ENCODE results near the gene KIF13A.
"Not testable (repeated sequence)": the region's sequence is repeated elsewhere in the genome, so short reads cannot be mapped to it uniquely, and the experiment has no call there.

Gene KIF13A

DNA sequence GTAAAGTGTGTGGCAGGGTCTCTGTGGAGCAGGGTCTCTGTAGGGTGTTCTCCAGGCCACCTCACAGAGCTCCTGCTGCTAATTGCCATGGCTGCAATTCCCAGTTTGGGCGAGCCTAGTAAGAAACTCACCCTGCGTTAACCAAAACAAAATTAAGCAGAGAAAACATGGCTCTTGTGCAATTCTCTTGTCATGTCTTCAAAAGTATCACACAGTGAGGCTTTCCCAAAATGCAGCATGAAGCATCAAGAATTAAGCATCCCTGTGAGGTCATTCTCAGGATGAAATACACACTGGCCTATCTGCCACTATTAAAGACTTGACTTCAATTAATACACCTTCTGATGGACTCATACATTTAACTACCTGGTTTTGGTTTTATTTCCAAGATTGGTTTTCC is 72.8 kb downstream of the KIF13A start:
- Histone ChIP-seq H4K8ac (ENCODE audit: low read depth, low read length) (no peak overlapping the region), H3K79me2 (ENCODE audit: control insufficient read depth, insufficient read depth, low read length) (no peaks in the 10 kb centered on the region), H3K9ac (ENCODE audit: low read length) (no peak overlapping the region), H3K23ac (ENCODE audit: low read length) (no peak overlapping the region), H2BK120ac (ENCODE audit: low read depth, low read length) (no peak overlapping the region), H3K27ac (ENCODE audit: low read depth, low read length) (no peak overlapping the region), H2BK15ac (replicated peaks; ENCODE audit: low read depth) (no peak overlapping the region), H3K79me1 (ENCODE audit: low read length) (peaks cover 3% of the 10 kb centered on the region), H3K18ac (ENCODE audit: low read length) (no peak overlapping the region), H3K4me2 (ENCODE audit: low read length) (no peak overlapping the region), H3K4me1 (ENCODE audit: control insufficient read depth, low read depth, low read length) (peaks cover 2% of the 10 kb centered on the region), H3K27me3 (ENCODE audit: insufficient read depth, low read length, poor library complexity) (no peaks in the 10 kb centered on the region), H4K5ac (ENCODE audit: low read length) (no peak overlapping the region), H3K36me3 (ENCODE audit: control insufficient read depth, insufficient read depth, low read length) (no peaks in the 10 kb centered on the region), H2BK5ac (ENCODE audit: low read length) (no peak overlapping the region), H3K4me3 (ENCODE audit: low read length) (no peak overlapping the region), H3K56ac (ENCODE audit: low read length) (no peak overlapping the region), H2AK5ac (ENCODE audit: low read length) (no peak overlapping the region), H3K4ac (ENCODE audit: low read depth, low read length) (no peak overlapping the region)
- DNase-seq, result no peak
- WGBS (ENCODE audit: extremely low coverage, insufficient coverage, low lambda C conversion rate), result no CpG with 5 or more reads among the region's 2 CpGs

DNA sequence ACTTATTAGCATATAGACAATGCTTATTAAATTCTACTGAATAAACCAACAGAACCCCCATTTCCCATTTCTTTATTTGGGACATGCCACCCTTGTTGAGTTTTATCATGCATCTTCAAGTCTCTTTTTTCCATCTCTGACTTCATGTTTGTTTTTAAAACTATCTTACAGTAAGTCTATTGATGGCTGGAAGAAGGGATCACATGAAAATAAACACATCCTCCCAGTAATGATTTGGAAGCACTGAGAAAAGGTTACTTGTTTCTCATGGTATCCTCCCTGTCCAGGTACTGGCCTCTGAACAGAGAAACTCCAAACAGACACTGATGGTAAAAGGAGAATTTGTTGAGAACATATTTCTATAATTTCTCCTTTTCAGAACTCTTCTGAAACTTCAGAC is 74.9 kb downstream of the KIF13A start:
- no peak overlapping the region for H2BK15ac ChIP-seq (replicated peaks; ENCODE audit: low read depth)
- DNase-seq, result no peak
- no peak overlapping the region for H3K9ac ChIP-seq (ENCODE audit: low read length)
- H3K36me3 ChIP-seq (ENCODE audit: control insufficient read depth, insufficient read depth, low read length), result no peaks in the 10 kb centered on the region
- no peak overlapping the region for H3K23ac ChIP-seq (ENCODE audit: low read length)
- H3K4me2 ChIP-seq (ENCODE audit: low read length), result no peak overlapping the region
- H3K4me1 ChIP-seq (ENCODE audit: control insufficient read depth, low read depth, low read length), result peaks cover 4% of the 10 kb centered on the region
- no peaks in the 10 kb centered on the region for H3K79me2 ChIP-seq (ENCODE audit: control insufficient read depth, insufficient read depth, low read length)
- no peak overlapping the region for H2BK120ac ChIP-seq (ENCODE audit: low read depth, low read length)
- H4K5ac ChIP-seq (ENCODE audit: low read length), result no peak overlapping the region
- no peak overlapping the region for H4K8ac ChIP-seq (ENCODE audit: low read depth, low read length)
- H3K27me3 ChIP-seq (ENCODE audit: insufficient read depth, low read length, poor library complexity), result no peaks in the 10 kb centered on the region
- H2AK5ac ChIP-seq (ENCODE audit: low read length), result no peak overlapping the region
- no peak overlapping the region for H3K4ac ChIP-seq (ENCODE audit: low read depth, low read length)
- H3K18ac ChIP-seq (ENCODE audit: low read length), result no peak overlapping the region
- H3K79me1 ChIP-seq (ENCODE audit: low read length), result peaks cover 3% of the 10 kb centered on the region
- H3K27ac ChIP-seq (ENCODE audit: low read depth, low read length), result no peak overlapping the region
- H3K4me3 ChIP-seq (ENCODE audit: low read length), result no peak overlapping the region
- H3K56ac ChIP-seq (ENCODE audit: low read length), result no peak overlapping the region
- H2BK5ac ChIP-seq (ENCODE audit: low read length), result no peak overlapping the region

DNA sequence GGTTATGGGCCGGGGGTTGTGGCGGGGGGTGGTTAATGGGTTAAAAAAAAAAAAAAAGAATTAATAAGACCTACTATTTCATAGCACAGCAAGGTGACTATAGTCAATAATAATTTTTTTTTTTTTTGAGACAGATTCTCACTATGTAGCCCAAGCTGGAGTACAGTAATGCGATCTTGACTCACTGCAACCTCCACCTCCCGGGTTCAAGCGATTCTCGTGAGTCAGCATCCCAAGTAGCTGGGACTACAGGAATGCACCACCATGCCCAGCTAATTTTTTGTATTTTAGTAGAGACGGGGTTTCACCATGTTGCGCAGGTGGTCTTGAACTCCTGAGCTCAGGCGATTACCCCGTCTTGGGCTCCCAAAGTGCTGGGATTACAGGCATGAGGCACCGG is 75.8 kb downstream of the KIF13A start:
- H2AK5ac ChIP-seq (ENCODE audit: low read length); H3K23ac ChIP-seq (ENCODE audit: low read length); H3K18ac ChIP-seq (ENCODE audit: low read length); DNase-seq; H3K4me2 ChIP-seq (ENCODE audit: low read length); H3K79me1 ChIP-seq (ENCODE audit: low read length); H3K9ac ChIP-seq (ENCODE audit: low read length); H3K79me2 ChIP-seq (ENCODE audit: control insufficient read depth, insufficient read depth, low read length); H3K36me3 ChIP-seq (ENCODE audit: control insufficient read depth, insufficient read depth, low read length); H3K4ac ChIP-seq (ENCODE audit: low read depth, low read length); H3K4me1 ChIP-seq (ENCODE audit: control insufficient read depth, low read depth, low read length); H2BK120ac ChIP-seq (ENCODE audit: low read depth, low read length); H2BK15ac ChIP-seq (replicated peaks; ENCODE audit: low read depth); H4K5ac ChIP-seq (ENCODE audit: low read length); H4K8ac ChIP-seq (ENCODE audit: low read depth, low read length); H3K56ac ChIP-seq (ENCODE audit: low read length); H3K27me3 ChIP-seq (ENCODE audit: insufficient read depth, low read length, poor library complexity); H3K27ac ChIP-seq (ENCODE audit: low read depth, low read length); H3K4me3 ChIP-seq (ENCODE audit: low read length); H2BK5ac ChIP-seq (ENCODE audit: low read length): not testable (repeated sequence)
- WGBS (ENCODE audit: extremely low coverage, insufficient coverage, low lambda C conversion rate), result no CpG with 5 or more reads among the region's 11 CpGs

DNA sequence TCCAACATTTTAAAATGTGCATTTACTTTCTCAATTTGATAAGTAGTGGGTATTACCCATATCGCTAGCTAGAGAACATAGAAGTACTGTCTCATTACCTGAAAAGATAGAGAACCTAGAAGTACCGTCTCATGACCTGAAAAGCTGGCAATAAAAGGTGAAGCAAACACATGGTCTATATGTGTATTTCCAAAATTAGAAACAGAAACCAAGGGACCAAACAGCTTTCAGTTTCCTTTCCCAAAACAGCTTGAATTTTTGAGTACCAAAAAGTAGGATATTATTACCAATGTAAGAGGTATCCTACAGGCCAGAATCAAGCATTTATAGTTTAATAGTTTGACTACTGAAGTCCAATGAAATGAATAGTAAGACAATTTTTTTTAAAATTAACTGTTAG is 77.2 kb downstream of the KIF13A start:
- Histone ChIP-seq H3K18ac (ENCODE audit: low read length) (no peak overlapping the region), H2BK5ac (ENCODE audit: low read length) (no peak overlapping the region), H3K79me2 (ENCODE audit: control insufficient read depth, insufficient read depth, low read length) (no peaks in the 10 kb centered on the region), H3K56ac (ENCODE audit: low read length) (no peak overlapping the region), H3K36me3 (ENCODE audit: control insufficient read depth, insufficient read depth, low read length) (no peaks in the 10 kb centered on the region), H3K27me3 (ENCODE audit: insufficient read depth, low read length, poor library complexity) (no peaks in the 10 kb centered on the region), H3K4ac (ENCODE audit: low read depth, low read length) (no peak overlapping the region), H3K23ac (ENCODE audit: low read length) (no peak overlapping the region), H2BK15ac (replicated peaks; ENCODE audit: low read depth) (no peak overlapping the region), H3K9ac (ENCODE audit: low read length) (no peak overlapping the region), H3K27ac (ENCODE audit: low read depth, low read length) (no peak overlapping the region), H2AK5ac (ENCODE audit: low read length) (no peak overlapping the region), H3K4me1 (ENCODE audit: control insufficient read depth, low read depth, low read length) (peaks cover 5% of the 10 kb centered on the region), H3K79me1 (ENCODE audit: low read length) (peaks cover 3% of the 10 kb centered on the region), H4K8ac (ENCODE audit: low read depth, low read length) (no peak overlapping the region), H2BK120ac (ENCODE audit: low read depth, low read length) (no peak overlapping the region), H3K4me2 (ENCODE audit: low read length) (no peak overlapping the region), H4K5ac (ENCODE audit: low read length) (no peak overlapping the region), H3K4me3 (ENCODE audit: low read length) (no peak overlapping the region)
- no peak for DNase-seq
- no CpG with 5 or more reads among the region's 2 CpGs for WGBS (ENCODE audit: extremely low coverage, insufficient coverage, low lambda C conversion rate)

DNA sequence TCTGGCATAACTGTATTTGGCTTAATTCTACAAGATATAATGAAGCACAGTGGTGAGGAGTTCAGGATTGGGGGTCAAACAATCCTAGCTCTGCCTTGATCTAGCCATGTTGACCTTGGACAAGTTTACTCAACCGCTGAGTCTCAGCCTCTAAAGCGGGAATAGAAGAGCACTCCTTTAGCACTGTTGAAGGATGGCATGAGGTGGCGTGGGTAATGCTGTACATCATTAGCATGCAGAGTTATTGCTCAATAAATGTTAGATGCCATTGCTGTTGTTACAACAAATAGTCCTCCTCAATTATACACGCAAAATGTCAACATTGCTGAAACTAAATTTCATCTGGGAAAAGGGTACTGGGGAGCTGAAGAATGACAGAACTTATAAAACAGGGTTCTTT is 78.6 kb downstream of the KIF13A start:
- no CpG with 5 or more reads among the region's 4 CpGs for WGBS (ENCODE audit: extremely low coverage, insufficient coverage, low lambda C conversion rate)
- no peak overlapping the region for H3K27ac ChIP-seq (ENCODE audit: low read depth, low read length)
- peaks cover 5% of the 10 kb centered on the region for H3K4me1 ChIP-seq (ENCODE audit: control insufficient read depth, low read depth, low read length)
- H2BK15ac ChIP-seq (replicated peaks; ENCODE audit: low read depth), result no peak overlapping the region
- H3K36me3 ChIP-seq (ENCODE audit: control insufficient read depth, insufficient read depth, low read length), result no peaks in the 10 kb centered on the region
- H2BK5ac ChIP-seq (ENCODE audit: low read length), result no peak overlapping the region
- no peak for DNase-seq
- no peaks in the 10 kb centered on the region for H3K79me2 ChIP-seq (ENCODE audit: control insufficient read depth, insufficient read depth, low read length)
- H3K56ac ChIP-seq (ENCODE audit: low read length), result no peak overlapping the region
- no peak overlapping the region for H3K4me3 ChIP-seq (ENCODE audit: low read length)
- no peak overlapping the region for H2AK5ac ChIP-seq (ENCODE audit: low read length)
- H4K8ac ChIP-seq (ENCODE audit: low read depth, low read length), result no peak overlapping the region
- no peak overlapping the region for H3K18ac ChIP-seq (ENCODE audit: low read length)
- H2BK120ac ChIP-seq (ENCODE audit: low read depth, low read length), result no peak overlapping the region
- no peaks in the 10 kb centered on the region for H3K27me3 ChIP-seq (ENCODE audit: insufficient read depth, low read length, poor library complexity)
- no peak overlapping the region for H3K23ac ChIP-seq (ENCODE audit: low read length)
- peaks cover 3% of the 10 kb centered on the region for H3K79me1 ChIP-seq (ENCODE audit: low read length)
- H3K4me2 ChIP-seq (ENCODE audit: low read length), result no peak overlapping the region
- no peak overlapping the region for H4K5ac ChIP-seq (ENCODE audit: low read length)
- H3K4ac ChIP-seq (ENCODE audit: low read depth, low read length), result no peak overlapping the region
- no peak overlapping the region for H3K9ac ChIP-seq (ENCODE audit: low read length)

DNA sequence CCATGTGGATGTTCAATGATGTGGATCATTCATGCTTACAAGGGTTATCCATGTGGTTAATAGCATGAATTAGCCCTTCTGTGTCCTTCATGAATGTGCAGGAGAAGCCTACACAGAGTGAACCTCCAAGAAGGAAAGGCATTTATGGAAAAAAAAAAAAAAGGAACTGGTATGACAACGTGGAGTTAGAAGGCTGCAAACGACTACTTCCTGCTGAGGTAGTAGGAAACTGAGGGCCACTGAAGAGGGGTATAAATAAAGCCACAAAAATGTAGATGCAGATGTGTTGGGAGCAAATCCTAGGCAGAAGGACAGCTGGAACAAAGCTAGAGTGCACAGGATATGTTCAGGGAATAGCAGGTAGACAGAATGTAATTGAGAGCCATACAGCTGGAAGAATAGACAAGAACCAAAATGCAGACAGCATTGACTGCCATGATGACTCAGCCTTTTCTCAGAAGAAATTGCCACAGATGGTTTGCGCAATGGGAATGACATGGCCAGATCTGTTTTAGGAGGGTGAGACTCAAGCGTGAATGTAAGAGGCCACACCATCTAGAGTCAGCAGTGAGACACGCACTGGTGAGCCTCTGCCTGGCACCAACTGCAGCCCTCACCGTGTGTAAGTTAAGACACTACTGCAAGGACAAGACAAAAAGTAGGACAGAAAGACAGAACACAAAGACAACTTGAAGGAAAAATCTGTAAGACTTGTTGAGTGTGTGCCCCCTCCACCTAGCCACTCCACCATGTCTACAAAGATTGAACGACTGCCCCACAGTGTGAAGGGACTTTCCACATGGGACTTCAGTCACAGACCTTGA is 79.8 kb downstream of the KIF13A start:
- H3K27me3 ChIP-seq (ENCODE audit: insufficient read depth, low read length, poor library complexity), result no peaks in the 10 kb centered on the region
- no peak overlapping the region for H2BK5ac ChIP-seq (ENCODE audit: low read length)
- peaks cover 3% of the 10 kb centered on the region for H3K4me1 ChIP-seq (ENCODE audit: control insufficient read depth, low read depth, low read length)
- no peak overlapping the region for H3K9ac ChIP-seq (ENCODE audit: low read length)
- no peak overlapping the region for H2BK120ac ChIP-seq (ENCODE audit: low read depth, low read length)
- no peak overlapping the region for H3K4me2 ChIP-seq (ENCODE audit: low read length)
- no peak overlapping the region for H3K27ac ChIP-seq (ENCODE audit: low read depth, low read length)
- H4K5ac ChIP-seq (ENCODE audit: low read length), result no peak overlapping the region
- H3K56ac ChIP-seq (ENCODE audit: low read length), result no peak overlapping the region
- no peak overlapping the region for H3K4ac ChIP-seq (ENCODE audit: low read depth, low read length)
- no peak overlapping the region for H3K23ac ChIP-seq (ENCODE audit: low read length)
- H3K79me2 ChIP-seq (ENCODE audit: control insufficient read depth, insufficient read depth, low read length), result no peaks in the 10 kb centered on the region
- no peak overlapping the region for H2AK5ac ChIP-seq (ENCODE audit: low read length)
- H4K8ac ChIP-seq (ENCODE audit: low read depth, low read length), result no peak overlapping the region
- no peak overlapping the region for H2BK15ac ChIP-seq (replicated peaks; ENCODE audit: low read depth)
- WGBS (ENCODE audit: extremely low coverage, insufficient coverage, low lambda C conversion rate), result no CpG with 5 or more reads among the region's 7 CpGs
- no peak overlapping the region for H3K4me3 ChIP-seq (ENCODE audit: low read length)
- peak; percentile 62 for DNase-seq
- peaks cover 3% of the 10 kb centered on the region for H3K79me1 ChIP-seq (ENCODE audit: low read length)
- no peaks in the 10 kb centered on the region for H3K36me3 ChIP-seq (ENCODE audit: control insufficient read depth, insufficient read depth, low read length)
- no peak overlapping the region for H3K18ac ChIP-seq (ENCODE audit: low read length)
